Activated naive CD8-positive, alpha-beta T cell treated with anti-CD3 and anti-CD28 coated beads, Interleukin-2, amount 10 ng/mL, durations not matched to agents 7 days and 5 days (primary cell): Measurements from ENCODE around the gene KCNH8. TPM values are rescaled to one million over a fixed set of nuclear protein-coding genes. Genes with fewer than 3 reads are reported as not detected.
"Not testable (repeated sequence)": the region's sequence is repeated elsewhere in the genome, so short reads cannot be mapped to it uniquely, and the experiment has no call there.

Source experiments
- ATAC-seq: fragments of 150-1000 bp; cut with Tn5 transposase; one replicate; pipeline ENCODE4 v1.10.0; 2021; ENCODE audit warnings: low read depth, moderate library complexity
- POLR2A ChIA-PET: fragments of 350-600 bp; sonication (Branson Sonifier 250); formaldehyde crosslinking; loops from one replicate; lab custom pipeline; 2021; ENCODE audit warnings: antibody characterized with exemption; lab: Charles Lee
- DNase-seq: peaks from one replicate; pipeline ENCODE4 v3.0.0; 2021
- H3K27ac Mint-ChIP-seq: one replicate; pipeline ENCODE4 v1.8.0; 2022; ENCODE audit warnings: mild to moderate bottlenecking, mixed read lengths
- H3K27me3 Mint-ChIP-seq: one replicate; pipeline ENCODE4 v1.8.0; 2022; ENCODE audit warnings: mild to moderate bottlenecking, moderate library complexity, mixed read lengths
- H3K36me3 Mint-ChIP-seq: one replicate; pipeline ENCODE4 v1.8.0; 2021; ENCODE audit warnings: mild to moderate bottlenecking, mixed read lengths
- H3K4me1 Mint-ChIP-seq: one replicate; pipeline ENCODE4 v1.8.0; 2021; ENCODE audit warnings: mixed read lengths
- H3K4me3 Mint-ChIP-seq: one replicate; pipeline ENCODE4 v1.8.0; 2022; ENCODE audit warnings: mild to moderate bottlenecking, moderate library complexity, mixed read lengths
- H3K9me3 Mint-ChIP-seq: one replicate; pipeline ENCODE4 v1.8.0; 2021; ENCODE audit warnings: mixed read lengths
- total RNA-seq, 2 experiments: library from RNA; stranded (reverse); gene quantifications; one replicate each; pipeline ENCODE4 v1.2.3, GENCODE V29; 2021

KCNH8 gene
- total RNA-seq, 2 experiments from 2014 or later = not detected

DNA sequence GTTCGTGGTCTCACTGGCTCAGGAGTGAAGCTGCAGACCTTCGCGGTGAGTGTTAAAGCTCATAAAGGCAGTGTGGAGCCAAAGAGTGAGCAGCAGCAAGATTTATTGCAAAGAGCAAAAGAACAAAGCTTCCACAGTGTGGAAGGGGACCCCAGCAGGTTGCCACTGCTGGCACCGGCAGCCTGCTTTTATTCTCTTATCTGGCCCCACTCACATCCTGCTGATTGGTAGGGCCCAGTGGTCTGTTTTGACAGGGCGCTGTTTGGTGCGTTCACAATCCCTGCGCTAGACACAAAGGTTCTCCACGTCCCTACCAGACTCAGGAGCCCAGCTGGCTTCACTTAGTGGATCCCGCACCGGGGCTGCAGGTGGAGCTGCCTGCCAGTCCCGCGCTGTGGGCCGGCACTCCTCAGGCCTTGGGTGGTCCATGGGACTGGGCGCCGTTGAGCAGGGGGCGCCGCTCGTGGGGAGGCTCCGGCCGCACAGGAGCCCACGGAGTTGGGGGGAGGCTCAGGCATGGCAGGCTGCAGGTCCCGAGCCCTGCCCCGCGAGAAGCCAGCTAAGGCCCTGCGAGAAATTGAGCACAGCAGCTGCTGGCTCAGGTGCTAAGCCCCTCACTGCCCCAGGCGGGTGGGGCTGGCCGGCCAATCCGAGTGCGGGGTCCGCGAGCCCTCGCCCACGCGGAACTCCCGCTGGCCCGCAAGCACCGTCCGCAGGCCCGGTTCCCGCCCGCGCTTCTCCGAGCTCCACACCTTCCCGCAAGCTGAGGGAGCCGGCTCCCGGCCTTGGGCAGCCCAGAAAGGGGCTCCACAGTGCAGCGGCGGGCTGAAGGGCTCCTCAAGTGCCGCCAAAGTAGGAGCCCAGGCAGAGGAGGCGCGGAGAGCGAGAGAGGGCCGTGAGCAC, 85.8 kb downstream of the KCNH8 start:
- H3K4me1 Mint-ChIP-seq, H3K36me3 Mint-ChIP-seq, H3K27me3 Mint-ChIP-seq, DNase-seq, H3K27ac Mint-ChIP-seq, H3K4me3 Mint-ChIP-seq, H3K9me3 Mint-ChIP-seq, ATAC-seq, POLR2A ChIA-PET: not testable (repeated sequence)

DNA sequence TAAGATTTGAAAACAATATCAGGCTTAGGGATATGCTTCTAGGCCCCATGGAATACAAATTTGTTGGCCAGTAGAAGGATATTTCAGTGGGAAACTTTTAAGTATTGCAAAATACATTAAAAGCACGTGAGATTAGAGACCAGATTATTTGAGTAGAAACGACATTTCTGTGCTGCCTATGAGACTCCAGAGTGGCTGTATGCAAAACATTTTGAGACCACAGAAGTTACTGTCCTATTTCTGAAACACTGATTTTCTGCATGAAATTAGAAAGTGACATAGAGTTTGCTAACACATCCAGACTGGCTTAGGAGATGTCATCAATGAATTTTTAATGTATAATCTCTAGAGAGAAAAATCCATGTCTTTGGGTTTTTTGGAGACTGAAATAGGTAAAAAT, 99.8 kb downstream of the KCNH8 start:
- no peak for ATAC-seq
- no peak overlapping the region for H3K27ac Mint-ChIP-seq
- POLR2A ChIA-PET = no interaction called here

DNA sequence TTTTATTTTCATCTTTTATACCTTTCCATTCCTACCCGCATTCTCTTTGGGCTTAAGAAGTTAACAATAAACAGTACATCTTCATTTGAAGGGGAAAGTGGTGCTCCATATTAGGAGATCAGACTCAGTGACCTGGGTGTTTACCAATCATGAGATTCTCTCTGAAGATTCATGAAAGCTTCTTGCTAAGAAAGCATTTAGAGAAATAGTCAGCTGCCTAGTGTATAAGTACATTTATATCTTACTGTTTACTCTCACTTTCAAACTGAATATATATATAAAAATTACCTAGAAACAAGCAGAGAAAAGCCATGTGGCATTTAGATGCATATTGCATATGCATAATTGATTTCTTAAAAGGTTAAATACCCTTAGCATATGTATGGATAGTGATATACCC, 100.5 kb downstream of the KCNH8 start:
- no peak for DNase-seq
- Mint-ChIP-seq H3K4me3 (no peak overlapping the region), H3K9me3 (no peaks in the 10 kb centered on the region), H3K4me1 (no peaks in the 10 kb centered on the region), H3K27ac (no peak overlapping the region), H3K36me3 (no peaks in the 10 kb centered on the region), H3K27me3 (no peaks in the 10 kb centered on the region)
- ATAC-seq = no peak
- POLR2A ChIA-PET = no interaction called here

More for the DNA sequence above, 99.8 kb downstream of the KCNH8 start:
- Mint-ChIP-seq H3K27me3 (no peaks in the 10 kb centered on the region), H3K4me1 (no peaks in the 10 kb centered on the region), H3K4me3 (no peak overlapping the region), H3K36me3 (no peaks in the 10 kb centered on the region), H3K9me3 (no peaks in the 10 kb centered on the region)
- DNase-seq = no peak

DNA sequence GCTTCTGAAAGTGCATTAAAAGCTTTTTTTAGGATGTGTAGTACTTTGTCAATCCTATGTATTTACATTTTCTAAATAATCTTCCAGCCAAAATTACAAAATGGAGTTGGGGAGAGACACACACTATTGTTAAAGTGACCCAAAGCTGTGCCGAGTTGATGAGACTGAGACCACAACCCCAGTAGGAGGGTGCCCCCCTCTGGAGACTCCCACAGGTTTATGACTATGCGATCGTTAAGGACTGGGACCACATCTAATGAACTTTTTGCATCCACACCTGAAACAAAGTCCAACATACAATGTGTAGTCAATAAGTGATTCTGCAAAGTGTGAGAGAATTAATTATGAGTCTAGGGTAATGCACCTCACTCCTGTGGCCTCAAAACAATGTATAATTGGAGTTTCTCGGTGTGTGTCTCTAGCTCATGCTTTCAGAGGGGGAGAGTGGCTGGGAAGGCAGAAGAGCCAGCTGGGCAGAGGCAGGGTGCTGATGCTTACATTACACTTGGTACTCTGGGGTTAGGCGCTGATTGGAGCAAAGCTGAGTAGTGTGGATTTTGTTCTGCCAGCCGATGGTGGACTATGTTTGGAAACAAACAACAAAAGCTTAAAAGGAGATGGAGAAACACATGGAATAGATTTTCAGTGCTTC, 102.8 kb downstream of the KCNH8 start:
- POLR2A ChIA-PET = no interaction called here
- Mint-ChIP-seq H3K27me3 (no peaks in the 10 kb centered on the region), H3K36me3 (no peaks in the 10 kb centered on the region), H3K27ac (no peak overlapping the region), H3K4me1 (peaks cover 5% of the 10 kb centered on the region), H3K4me3 (no peak overlapping the region), H3K9me3 (no peaks in the 10 kb centered on the region)
- DNase-seq (no peak), ATAC-seq (no peak)

DNA sequence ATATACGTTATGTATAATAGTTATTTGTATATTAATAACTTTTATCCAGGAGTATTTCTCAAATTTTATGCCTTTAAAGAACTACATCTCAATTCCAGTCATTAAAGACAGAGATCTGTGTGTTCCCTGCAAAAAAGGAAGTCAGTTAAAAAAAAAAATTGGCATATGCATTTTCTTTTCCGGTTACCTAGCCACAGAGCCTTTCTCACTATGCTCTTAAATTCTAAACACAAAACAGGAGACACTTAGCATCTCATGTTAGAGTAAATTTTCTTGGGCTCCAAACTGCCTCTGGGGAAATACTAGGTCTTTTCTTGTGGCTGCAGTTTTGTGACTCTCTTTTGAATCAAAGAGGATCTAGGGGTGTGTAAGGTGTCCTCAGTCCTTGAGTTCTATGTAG, 105.9 kb downstream of the KCNH8 start:
- Mint-ChIP-seq H3K4me3 (no peak overlapping the region), H3K4me1 (peaks cover 5% of the 10 kb centered on the region), H3K27me3 (no peaks in the 10 kb centered on the region), H3K27ac (no peak overlapping the region), H3K9me3 (no peaks in the 10 kb centered on the region), H3K36me3 (no peaks in the 10 kb centered on the region)
- no peak for DNase-seq
- POLR2A ChIA-PET = no interaction called here
- no peak for ATAC-seq

DNA sequence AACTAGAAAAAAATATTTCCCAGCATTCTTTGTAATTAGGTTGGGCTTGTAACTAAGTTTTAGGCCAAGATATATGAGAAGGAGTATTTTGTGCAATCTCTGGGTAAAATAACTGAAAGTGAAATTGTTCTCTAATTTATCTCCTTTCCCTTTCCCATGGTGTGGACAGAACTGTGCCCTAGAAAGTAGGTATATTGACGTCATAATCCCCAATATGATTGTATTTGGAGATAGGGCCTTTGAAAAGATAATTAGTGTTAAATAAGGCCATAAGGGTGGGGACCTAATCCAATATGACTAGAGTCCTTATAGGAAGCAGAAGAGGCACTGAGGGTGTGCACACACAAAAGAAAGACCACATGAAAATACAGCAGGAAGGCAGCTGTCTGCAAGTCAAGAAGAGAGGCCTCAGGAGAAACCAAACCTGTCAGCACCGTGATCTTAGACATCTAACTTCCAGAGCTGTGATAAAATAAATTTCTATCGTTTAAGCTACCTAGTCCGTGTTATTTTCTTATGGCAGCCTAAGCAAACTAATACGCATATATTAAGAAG, 106.6 kb downstream of the KCNH8 start:
- Mint-ChIP-seq H3K27me3 (no peaks in the 10 kb centered on the region), H3K4me1 (peaks cover 5% of the 10 kb centered on the region), H3K9me3 (no peaks in the 10 kb centered on the region), H3K4me3 (no peak overlapping the region), H3K36me3 (no peaks in the 10 kb centered on the region), H3K27ac (no peak overlapping the region)
- POLR2A ChIA-PET = no interaction called here
- DNase-seq (no peak), ATAC-seq (no peak)

DNA sequence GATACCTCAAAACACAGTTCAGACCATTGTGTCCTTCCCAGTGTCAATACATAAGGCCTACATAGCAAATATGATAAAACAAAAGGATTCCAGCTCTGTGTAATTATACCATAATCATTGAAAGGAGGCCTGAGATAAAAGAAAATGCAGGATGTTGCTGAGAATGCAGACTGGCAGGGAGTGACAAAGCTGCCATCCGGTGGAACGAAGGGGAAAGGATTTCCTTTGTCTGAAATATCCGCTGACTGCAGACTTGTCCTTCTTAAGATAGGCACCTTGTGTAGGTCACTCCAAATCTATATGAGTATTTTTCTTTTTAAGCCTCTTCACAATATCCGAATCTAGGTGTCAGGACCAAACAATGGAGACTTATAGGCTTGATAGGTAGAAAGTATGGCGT, 108.0 kb downstream of the KCNH8 start:
- H3K4me1 Mint-ChIP-seq = peaks cover 5% of the 10 kb centered on the region
- no peak overlapping the region for H3K27ac Mint-ChIP-seq
- H3K27me3 Mint-ChIP-seq = no peaks in the 10 kb centered on the region
- H3K9me3 Mint-ChIP-seq = no peaks in the 10 kb centered on the region
- POLR2A ChIA-PET = no interaction called here
- no peaks in the 10 kb centered on the region for H3K36me3 Mint-ChIP-seq
- no peak overlapping the region for H3K4me3 Mint-ChIP-seq
- ATAC-seq (no peak), DNase-seq (no peak)

DNA sequence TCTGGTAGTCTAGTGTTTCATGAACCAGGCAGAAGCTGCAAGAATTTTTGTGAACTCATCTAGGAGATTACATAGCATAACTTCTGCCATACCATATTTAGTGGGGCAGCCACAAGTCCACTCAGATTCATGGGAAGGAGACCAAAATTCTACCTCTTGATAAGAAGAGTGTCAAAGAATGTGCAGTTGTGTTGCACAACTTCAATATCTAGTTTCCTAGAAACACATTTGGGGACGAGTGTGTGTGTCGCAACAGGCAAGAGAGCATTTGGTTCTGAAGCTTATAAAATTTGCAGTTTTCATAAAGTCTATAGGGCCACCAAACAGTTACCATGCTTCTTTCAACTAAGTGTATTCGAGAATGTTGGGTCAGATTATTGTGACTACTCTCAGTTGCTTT, 115.3 kb downstream of the KCNH8 start:
- no peak overlapping the region for H3K4me3 Mint-ChIP-seq
- H3K4me1 Mint-ChIP-seq = no peaks in the 10 kb centered on the region
- no peaks in the 10 kb centered on the region for H3K9me3 Mint-ChIP-seq
- POLR2A ChIA-PET = no interaction called here
- no peaks in the 10 kb centered on the region for H3K36me3 Mint-ChIP-seq
- no peak for DNase-seq
- no peak overlapping the region for H3K27ac Mint-ChIP-seq
- H3K27me3 Mint-ChIP-seq = no peaks in the 10 kb centered on the region
- ATAC-seq = no peak

DNA sequence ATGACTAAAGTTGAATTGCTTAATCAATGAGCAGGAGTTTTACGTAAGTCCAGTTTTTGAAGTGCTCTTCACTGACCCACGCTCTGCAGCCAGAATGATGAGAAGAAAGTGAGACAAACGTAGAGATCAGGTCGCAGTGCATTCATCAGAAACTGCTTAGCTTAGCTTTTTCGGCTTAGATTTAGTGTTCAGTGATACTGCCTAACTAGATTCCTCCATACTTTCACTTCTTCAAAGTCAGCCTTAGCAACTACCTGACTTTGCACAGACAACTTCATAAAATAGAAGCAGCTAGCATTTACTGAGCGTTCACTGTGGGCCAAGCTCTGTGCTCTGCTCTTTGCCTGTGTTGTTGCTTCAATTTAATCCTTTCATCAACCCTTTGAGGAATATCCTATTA, 116.1 kb downstream of the KCNH8 start:
- Mint-ChIP-seq H3K4me1 (no peaks in the 10 kb centered on the region), H3K27ac (no peak overlapping the region), H3K36me3 (no peaks in the 10 kb centered on the region), H3K9me3 (no peaks in the 10 kb centered on the region), H3K27me3 (no peaks in the 10 kb centered on the region), H3K4me3 (no peak overlapping the region)
- ATAC-seq (no peak), DNase-seq (no peak)
- POLR2A ChIA-PET = no interaction called here

DNA sequence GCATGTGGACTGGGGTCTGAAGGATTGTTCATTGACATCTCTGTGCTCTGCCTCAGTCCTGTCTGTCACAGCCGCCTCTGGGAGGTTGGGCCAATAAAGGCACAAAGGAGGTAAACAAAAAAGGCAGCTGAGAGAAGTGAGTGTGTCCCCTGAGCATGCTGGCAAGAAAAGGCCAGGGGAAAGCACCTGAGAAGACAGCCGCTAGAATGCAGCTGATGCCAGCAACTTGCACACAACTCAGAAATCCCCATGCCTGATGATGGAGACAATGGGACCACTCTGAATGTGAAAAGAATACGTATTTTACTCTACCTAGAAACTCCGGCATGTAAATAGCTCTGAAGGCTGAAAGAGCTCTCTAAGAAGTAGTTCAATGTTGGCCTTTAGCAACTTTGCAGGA, 118.7 kb downstream of the KCNH8 start:
- H3K27ac Mint-ChIP-seq = no peak overlapping the region
- no peak for ATAC-seq
- H3K4me3 Mint-ChIP-seq = no peak overlapping the region
- DNase-seq = no peak
- POLR2A ChIA-PET = no interaction called here
- no peaks in the 10 kb centered on the region for H3K4me1 Mint-ChIP-seq
- no peaks in the 10 kb centered on the region for H3K9me3 Mint-ChIP-seq
- no peaks in the 10 kb centered on the region for H3K36me3 Mint-ChIP-seq
- no peaks in the 10 kb centered on the region for H3K27me3 Mint-ChIP-seq

DNA sequence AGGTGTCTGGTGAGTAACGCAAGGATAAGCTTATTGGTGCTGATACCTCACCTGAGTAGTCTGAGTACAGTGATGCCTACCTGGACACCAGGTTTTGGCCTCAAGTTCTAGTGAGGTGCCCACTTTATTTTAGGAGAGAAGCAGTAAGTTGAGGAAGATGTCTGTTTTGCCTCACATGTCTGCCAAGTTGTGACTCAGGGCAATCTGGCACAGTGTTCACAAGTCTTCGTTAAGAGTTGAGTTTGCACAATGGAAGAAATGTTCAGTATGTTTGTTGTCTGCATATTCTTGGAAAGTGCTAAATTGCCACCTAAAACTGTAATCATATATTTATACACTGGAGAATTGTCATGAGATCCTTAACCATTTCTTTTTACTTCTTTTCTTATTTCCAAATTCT, 122.2 kb downstream of the KCNH8 start:
- ATAC-seq = no peak
- no peak for DNase-seq
- Mint-ChIP-seq H3K27me3 (no peaks in the 10 kb centered on the region), H3K4me3 (no peak overlapping the region), H3K4me1 (no peaks in the 10 kb centered on the region), H3K36me3 (no peaks in the 10 kb centered on the region), H3K9me3 (no peaks in the 10 kb centered on the region), H3K27ac (no peak overlapping the region)
- POLR2A ChIA-PET = no interaction called here

DNA sequence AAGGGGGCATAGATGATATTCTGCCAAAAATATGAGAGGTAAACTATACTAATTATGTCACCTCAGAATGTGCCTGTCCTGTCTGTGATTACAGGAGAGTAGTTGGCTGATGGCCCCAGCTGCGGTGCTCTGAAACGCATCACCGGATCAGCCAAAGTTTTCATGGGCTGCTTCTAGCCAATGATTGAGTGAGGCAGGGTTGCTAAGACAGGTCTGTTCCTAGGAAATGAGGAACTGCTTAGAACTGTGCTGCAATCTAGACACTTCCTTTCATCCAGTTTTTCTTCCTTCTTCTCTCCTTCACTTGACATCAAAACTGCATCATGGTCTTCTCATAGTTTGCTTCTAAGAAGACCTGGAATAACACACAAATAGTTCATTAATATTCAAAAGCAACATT, 124.0 kb downstream of the KCNH8 start:
- H3K36me3 Mint-ChIP-seq = no peaks in the 10 kb centered on the region
- POLR2A ChIA-PET = no interaction called here
- no peaks in the 10 kb centered on the region for H3K27me3 Mint-ChIP-seq
- no peaks in the 10 kb centered on the region for H3K9me3 Mint-ChIP-seq
- H3K27ac Mint-ChIP-seq = no peak overlapping the region
- no peaks in the 10 kb centered on the region for H3K4me1 Mint-ChIP-seq
- ATAC-seq = no peak
- no peak for DNase-seq
- no peak overlapping the region for H3K4me3 Mint-ChIP-seq

DNA sequence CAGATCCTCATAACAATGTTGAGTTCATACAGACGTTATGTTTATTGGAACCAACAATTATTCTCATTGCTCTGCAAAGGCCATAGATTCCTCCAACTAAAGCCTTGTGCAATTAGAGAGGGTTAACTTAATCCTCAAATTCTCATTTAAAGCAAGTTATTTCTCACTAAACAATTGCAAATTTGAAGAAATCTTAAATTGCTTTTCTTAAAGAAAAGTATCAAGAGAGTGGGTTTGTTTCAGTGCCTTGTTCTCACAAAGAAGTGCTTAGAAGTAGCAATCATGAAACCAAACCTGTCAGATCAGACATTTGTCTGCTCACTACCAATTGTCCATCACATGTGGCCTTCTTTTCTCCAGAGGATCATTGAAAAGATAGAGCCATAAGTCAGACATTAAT, 124.8 kb downstream of the KCNH8 start:
- no peak overlapping the region for H3K4me3 Mint-ChIP-seq
- no peaks in the 10 kb centered on the region for H3K27me3 Mint-ChIP-seq
- no peak overlapping the region for H3K27ac Mint-ChIP-seq
- DNase-seq = no peak
- H3K9me3 Mint-ChIP-seq = no peaks in the 10 kb centered on the region
- H3K4me1 Mint-ChIP-seq = no peaks in the 10 kb centered on the region
- no peaks in the 10 kb centered on the region for H3K36me3 Mint-ChIP-seq
- POLR2A ChIA-PET = no interaction called here
- ATAC-seq = no peak

DNA sequence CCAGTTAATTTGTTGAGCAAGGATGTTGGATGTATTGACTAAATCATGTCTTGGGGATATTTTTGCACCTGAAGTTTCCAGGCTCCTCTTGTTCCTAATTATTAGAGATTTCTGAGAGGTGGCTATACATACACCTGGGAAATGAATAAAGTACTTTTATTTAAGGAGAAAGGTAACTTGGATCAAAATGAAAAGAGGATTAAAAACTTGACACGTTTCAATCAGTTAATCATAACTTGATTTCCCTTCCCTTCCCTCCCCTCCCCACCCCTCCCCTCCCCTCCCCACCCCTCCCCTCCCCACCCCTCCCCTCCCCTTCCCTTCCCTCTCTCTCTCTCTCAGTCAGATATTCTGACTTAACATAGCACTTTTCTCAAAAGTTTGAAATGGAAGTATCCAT, 126.3 kb downstream of the KCNH8 start:
- ATAC-seq = no peak
- no peaks in the 10 kb centered on the region for H3K9me3 Mint-ChIP-seq
- H3K4me3 Mint-ChIP-seq = no peak overlapping the region
- DNase-seq = no peak
- no peaks in the 10 kb centered on the region for H3K4me1 Mint-ChIP-seq
- H3K27me3 Mint-ChIP-seq = no peaks in the 10 kb centered on the region
- H3K27ac Mint-ChIP-seq = no peak overlapping the region
- POLR2A ChIA-PET = no interaction called here
- H3K36me3 Mint-ChIP-seq = no peaks in the 10 kb centered on the region
